Measurements from ENCODE around the gene GABRG3. TPM values are rescaled to one million over a fixed set of nuclear protein-coding genes. Genes with fewer than 3 reads are reported as not detected.

Gene GABRG3
- total RNA-seq, 1 donor from 2014 or later: not detected

- Histone ChIP-seq H3K4me1 (no peaks in the 10 kb centered on the region), H3K27me3 (no peaks in the 10 kb centered on the region), H3K4me3 (no peak overlapping the region), H3K36me3 (no peaks in the 10 kb centered on the region), H3K9me3 (no peaks in the 10 kb centered on the region), H3K27ac (no peak overlapping the region)
- DNase-seq (ENCODE audit: extremely low spot score in 2 of 2): peak in 1 of 2 donors; percentile 71
- no peak for TF ChIP-seq POLR2AphosphoS5 (IDR thresholded peaks at IDR 0.05; ENCODE audit: insufficient read depth in 1 of 2, low read depth in 1 of 2)
- no peak for TF ChIP-seq CTCF (IDR thresholded peaks at IDR 0.05)
- no peak for TF ChIP-seq POLR2A (IDR thresholded peaks at IDR 0.05)
- intact Hi-C loops (cut with DNase I): no loop called here
Measured at GRCh38 chr15:27232876-27233275, 261.9 kb downstream of the GABRG3 start.

DNA sequence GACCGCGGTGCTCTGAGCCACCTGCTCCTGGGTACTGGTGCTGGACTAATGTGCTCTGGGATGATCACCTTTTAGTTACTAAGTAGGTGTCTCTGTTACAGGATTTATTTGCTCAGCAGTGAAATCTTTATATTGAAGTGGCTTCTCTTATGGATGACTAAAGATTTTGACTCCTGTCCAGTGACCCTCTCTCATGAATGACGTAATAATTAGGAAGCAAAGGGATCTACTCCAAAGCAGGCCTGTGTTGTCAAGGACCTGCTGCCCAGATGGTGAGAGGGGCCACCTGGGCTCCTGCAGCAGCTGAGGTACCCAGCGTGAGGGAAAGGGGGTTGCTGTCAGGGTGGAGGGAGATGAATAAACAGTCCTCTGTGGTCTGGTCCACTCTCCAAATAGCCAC, 263.6 kb downstream of the GABRG3 start:
- no peak overlapping the region for H3K4me3 ChIP-seq
- no peak overlapping the region for H3K27ac ChIP-seq
- H3K36me3 ChIP-seq: no peaks in the 10 kb centered on the region
- peak in 1 of 2 donors; percentile 72 for DNase-seq (ENCODE audit: extremely low spot score in 2 of 2)
- intact Hi-C loops (cut with DNase I): no loop called here
- no peak for TF ChIP-seq CTCF (IDR thresholded peaks at IDR 0.05)
- no peak for TF ChIP-seq POLR2AphosphoS5 (IDR thresholded peaks at IDR 0.05; ENCODE audit: insufficient read depth in 1 of 2, low read depth in 1 of 2)
- TF ChIP-seq POLR2A (IDR thresholded peaks at IDR 0.05): no peak
- no peaks in the 10 kb centered on the region for H3K9me3 ChIP-seq
- H3K4me1 ChIP-seq: no peaks in the 10 kb centered on the region
- H3K27me3 ChIP-seq: no peaks in the 10 kb centered on the region

GRCh38 chr15:27235161-27235560, 264.2 kb downstream of the GABRG3 start:
- TF ChIP-seq POLR2AphosphoS5 (IDR thresholded peaks at IDR 0.05; ENCODE audit: insufficient read depth in 1 of 2, low read depth in 1 of 2) (no peak), POLR2A (IDR thresholded peaks at IDR 0.05) (no peak), CTCF (IDR thresholded peaks at IDR 0.05) (no peak)
- Histone ChIP-seq H3K4me1 (no peaks in the 10 kb centered on the region), H3K27ac (no peak overlapping the region), H3K27me3 (no peaks in the 10 kb centered on the region), H3K4me3 (no peak overlapping the region), H3K36me3 (no peaks in the 10 kb centered on the region), H3K9me3 (no peaks in the 10 kb centered on the region)
- no peak for DNase-seq (ENCODE audit: extremely low spot score in 2 of 2)
- intact Hi-C loops (cut with DNase I): no loop called here

DNA sequence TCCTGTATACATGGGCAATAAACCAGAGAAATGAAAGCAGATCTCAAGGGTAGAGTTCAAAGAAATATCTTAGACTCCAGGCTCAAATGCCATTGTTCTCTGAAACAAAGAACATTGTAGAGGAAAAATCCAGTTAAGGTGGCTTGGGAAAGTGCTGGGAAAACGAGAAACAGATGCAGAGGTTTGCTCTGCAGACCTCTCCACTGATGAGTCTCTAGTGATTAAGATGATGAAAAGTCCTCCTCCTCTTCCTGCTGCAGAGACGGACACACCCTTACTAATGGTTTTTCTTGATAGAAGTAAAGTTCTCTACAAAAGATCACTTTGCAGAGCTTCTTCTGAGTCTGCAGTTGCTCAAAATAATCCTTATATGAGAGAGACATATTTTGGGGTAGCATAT, 264.7 kb downstream of the GABRG3 start:
- Histone ChIP-seq H3K27me3 (no peaks in the 10 kb centered on the region), H3K27ac (no peak overlapping the region), H3K4me3 (no peak overlapping the region), H3K36me3 (no peaks in the 10 kb centered on the region), H3K9me3 (no peaks in the 10 kb centered on the region), H3K4me1 (no peaks in the 10 kb centered on the region)
- TF ChIP-seq POLR2AphosphoS5 (IDR thresholded peaks at IDR 0.05; ENCODE audit: insufficient read depth in 1 of 2, low read depth in 1 of 2) (no peak), POLR2A (IDR thresholded peaks at IDR 0.05) (no peak), CTCF (IDR thresholded peaks at IDR 0.05) (no peak)
- intact Hi-C loops (cut with DNase I): no loop called here
- DNase-seq (ENCODE audit: extremely low spot score in 2 of 2): no peak

- Histone ChIP-seq H3K27ac (no peak overlapping the region), H3K4me1 (no peaks in the 10 kb centered on the region), H3K4me3 (no peak overlapping the region), H3K9me3 (no peaks in the 10 kb centered on the region), H3K27me3 (no peaks in the 10 kb centered on the region), H3K36me3 (no peaks in the 10 kb centered on the region)
- intact Hi-C loops (cut with DNase I): no loop called here
- peak in 1 of 2 donors; percentile 64 for DNase-seq (ENCODE audit: extremely low spot score in 2 of 2)
- TF ChIP-seq CTCF (IDR thresholded peaks at IDR 0.05) (no peak), POLR2AphosphoS5 (IDR thresholded peaks at IDR 0.05; ENCODE audit: insufficient read depth in 1 of 2, low read depth in 1 of 2) (no peak), POLR2A (IDR thresholded peaks at IDR 0.05) (no peak)
Measured at GRCh38 chr15:27237319-27237939, 266.4 kb downstream of the GABRG3 start.

Data from vagina (tissue), 2 donors.